GM18508 (cell line): ENCODE data around the gene C1QTNF9.
"Not testable (repeated sequence)": the region's sequence is repeated elsewhere in the genome, so short reads cannot be mapped to it uniquely, and the experiment has no call there.

Experiments used
- ATAC-seq: cut with Tn5 transposase; IDR thresholded peaks from one replicate; pipeline ENCODE4 v1.9.1; 2021; ENCODE audit warnings: moderate number of reproducible peaks; ENCODE audit not compliant: insufficient read depth, unreplicated experiment

Gene C1QTNF9

GRCh38 chr13:24281188-24282008 lies 28.0 kb upstream of the C1QTNF9 start:
- no peak for ATAC-seq

GRCh38 chr13:24282256-24282655 lies 27.1 kb upstream of the C1QTNF9 start:
- no peak for ATAC-seq

GRCh38 chr13:24284889-24285565 lies 24.4 kb upstream of the C1QTNF9 start:
- ATAC-seq: no peak

- no peak for ATAC-seq
Observed at GRCh38 chr13:24286624-24287023, 22.8 kb upstream of the C1QTNF9 start.

- ATAC-seq: no peak
Observed at GRCh38 chr13:24287748-24288287, 21.6 kb upstream of the C1QTNF9 start.

GRCh38 chr13:24288870-24289269 lies 20.5 kb upstream of the C1QTNF9 start:
- ATAC-seq: no peak

- no peak for ATAC-seq
Observed at GRCh38 chr13:24290280-24290932, 19.0 kb upstream of the C1QTNF9 start.

GRCh38 chr13:24292481-24292880 lies 16.9 kb upstream of the C1QTNF9 start:
- ATAC-seq: no peak

GRCh38 chr13:24293746-24294145 lies 15.6 kb upstream of the C1QTNF9 start:
- ATAC-seq: no peak

GRCh38 chr13:24299488-24300114 lies 9.8 kb upstream of the C1QTNF9 start:
- no peak for ATAC-seq

- no peak for ATAC-seq
Observed at GRCh38 chr13:24301434-24301833, 7.9 kb upstream of the C1QTNF9 start.

GRCh38 chr13:24301911-24302310 lies 7.5 kb upstream of the C1QTNF9 start:
- ATAC-seq: no peak

GRCh38 chr13:24304620-24305019 lies 4.8 kb upstream of the C1QTNF9 start:
- no peak for ATAC-seq

- ATAC-seq: no peak
Observed at GRCh38 chr13:24306632-24307031, 2.7 kb upstream of the C1QTNF9 start.

GRCh38 chr13:24307211-24308067 lies 1.9 kb upstream of the C1QTNF9 start:
- no peak for ATAC-seq

GRCh38 chr13:24308068-24308445 lies 1.3 kb upstream of the C1QTNF9 start:
- ATAC-seq: no peak

GRCh38 chr13:24308488-24309020 lies 826 bp upstream of the C1QTNF9 start:
- ATAC-seq: no peak

- no peak for ATAC-seq
Observed at GRCh38 chr13:24313439-24313838, 4.1 kb downstream of the C1QTNF9 start.

- not testable (repeated sequence) for ATAC-seq
Observed at GRCh38 chr13:24317835-24318234, 8.5 kb downstream of the C1QTNF9 start.
